ENCODE measurements around the gene FERMT1.

GRCh38 chr20:6127825-6128224 lies 5.0 kb upstream of the FERMT1 start:
- no peak for TF ChIP-seq CTCF (IDR thresholded peaks at IDR 0.05; ENCODE audit: insufficient read depth, low read length)
- no peak for TF ChIP-seq POLR2AphosphoS5 (IDR thresholded peaks at IDR 0.05; ENCODE audit: low read depth)

Measured in HL-60 (cell line).